HK-2 (cell line): ENCODE results near the gene ARHGAP24.
"Not testable (repeated sequence)": the region's sequence is repeated elsewhere in the genome, so short reads cannot be mapped to it uniquely, and the experiment has no call there.

Source experiments
- DNase-seq: peaks from one replicate; pipeline ENCODE4 v3.0.0-alpha.2; 2018; ENCODE audit not compliant: unreplicated experiment

The ARHGAP24 gene

DNA sequence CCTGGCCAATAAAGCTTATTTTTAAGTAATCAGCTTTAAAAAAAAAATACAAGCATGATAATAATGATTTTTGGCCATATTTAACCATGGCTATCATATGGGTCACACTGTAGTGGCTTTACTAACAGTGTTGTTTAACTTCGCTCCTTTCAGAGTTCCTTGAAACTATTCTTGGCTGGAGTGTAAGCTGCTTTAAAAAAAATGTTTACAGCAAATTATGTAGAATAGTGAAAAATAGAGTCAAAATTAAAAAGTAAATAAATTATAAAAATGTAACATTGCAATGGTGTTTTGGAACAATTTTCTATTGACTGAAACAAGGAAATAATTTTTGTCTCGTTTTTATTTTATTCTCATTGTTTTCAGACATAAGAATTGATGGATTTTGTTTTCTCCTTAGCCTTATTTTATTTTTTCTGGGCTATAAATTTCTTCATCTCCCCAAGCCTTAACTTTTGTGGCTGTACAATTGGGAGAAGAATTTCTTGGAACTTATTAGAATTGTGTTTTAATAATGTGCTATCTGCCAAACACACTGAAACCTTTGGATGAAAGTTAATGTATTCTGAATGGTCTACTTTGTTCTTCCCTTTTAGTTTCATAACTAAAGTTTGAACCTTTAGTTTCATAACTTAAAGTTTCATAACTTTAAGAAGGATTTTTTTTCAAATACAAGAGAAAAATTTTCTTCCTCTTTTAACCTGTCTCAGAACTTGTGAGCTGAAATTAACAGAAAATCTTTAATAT lies 182.0 kb downstream of the ARHGAP24 start:
- no peak for DNase-seq

DNA sequence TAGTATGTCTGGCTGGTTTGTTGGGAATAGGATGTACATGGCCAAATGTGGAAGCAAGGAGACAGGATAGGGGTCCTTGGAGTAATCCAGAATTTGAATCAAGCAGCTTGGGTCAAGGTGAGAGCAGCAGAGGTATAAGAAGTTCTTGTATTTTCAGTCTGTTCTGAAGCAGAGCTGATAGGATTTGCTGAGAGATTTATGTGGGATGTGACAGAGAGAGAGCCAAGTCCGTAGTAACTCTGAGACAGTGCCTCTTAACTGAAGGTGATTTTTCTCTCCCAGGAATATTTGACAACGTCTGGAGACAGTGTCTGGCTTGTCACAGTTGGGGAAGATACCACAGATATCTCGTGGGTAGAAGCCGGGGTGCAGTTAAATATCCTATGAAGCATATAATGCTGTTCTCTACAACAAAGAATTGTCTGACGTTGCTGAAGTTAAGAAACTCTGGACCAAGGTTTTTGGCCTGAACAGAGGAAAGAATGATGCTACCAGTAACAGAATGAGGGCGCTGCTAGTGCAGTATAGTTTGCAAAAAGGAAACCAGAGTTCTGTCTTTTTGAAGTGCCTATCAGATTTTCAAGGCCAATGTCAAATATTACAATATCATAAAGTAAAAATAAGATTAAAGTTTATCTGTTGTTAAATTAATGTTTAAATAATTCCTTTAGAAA lies 184.0 kb downstream of the ARHGAP24 start:
- no peak for DNase-seq

DNA sequence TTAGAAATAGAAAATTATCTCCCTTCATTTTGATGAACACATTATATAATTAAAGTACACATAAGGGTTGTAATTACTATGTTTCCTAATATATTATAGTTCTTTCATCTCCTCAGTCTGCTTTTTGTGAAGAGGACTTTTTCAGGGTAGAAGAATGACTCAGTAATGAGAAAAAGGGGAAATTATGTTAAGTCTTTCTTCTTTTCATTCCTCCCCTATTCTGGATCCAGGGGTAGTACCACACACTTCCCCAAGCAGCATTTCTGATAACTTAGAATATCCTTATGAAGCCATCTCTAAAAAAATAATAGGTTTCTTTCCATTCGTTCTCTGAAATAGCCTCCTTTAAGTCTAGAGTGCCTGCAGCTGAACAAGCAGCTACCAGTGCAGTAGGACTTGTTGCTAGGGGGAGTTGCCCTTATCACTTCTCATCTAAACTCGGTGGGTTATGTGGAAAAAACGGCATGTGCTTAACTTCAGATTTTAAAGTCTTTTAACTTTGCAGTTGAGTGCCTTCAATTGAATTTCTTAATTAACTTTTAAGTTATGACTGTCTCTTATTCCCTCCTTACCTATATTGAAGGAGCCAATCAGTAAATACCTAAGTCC lies 184.8 kb downstream of the ARHGAP24 start:
- no peak for DNase-seq

DNA sequence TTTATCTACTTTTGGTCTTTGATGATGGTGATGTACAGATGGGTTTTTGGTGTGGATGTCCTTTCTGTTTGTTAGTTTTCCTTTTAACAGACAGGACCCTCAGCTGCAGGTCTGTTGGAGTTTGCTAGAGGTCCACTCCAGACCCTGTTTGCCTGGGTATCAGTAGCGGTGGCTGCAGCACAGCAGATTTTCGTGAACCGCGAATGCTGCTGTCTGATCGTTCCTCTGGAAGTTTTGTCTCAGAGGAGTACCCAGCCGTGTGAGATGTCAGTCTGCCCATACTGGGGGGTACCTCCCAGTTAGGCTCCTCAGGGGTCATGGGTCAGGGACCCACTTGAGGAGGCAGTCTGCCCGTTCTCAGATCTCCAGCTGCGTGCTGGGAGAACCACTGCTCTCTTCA lies 191.7 kb downstream of the ARHGAP24 start:
- not testable (repeated sequence) for DNase-seq

DNA sequence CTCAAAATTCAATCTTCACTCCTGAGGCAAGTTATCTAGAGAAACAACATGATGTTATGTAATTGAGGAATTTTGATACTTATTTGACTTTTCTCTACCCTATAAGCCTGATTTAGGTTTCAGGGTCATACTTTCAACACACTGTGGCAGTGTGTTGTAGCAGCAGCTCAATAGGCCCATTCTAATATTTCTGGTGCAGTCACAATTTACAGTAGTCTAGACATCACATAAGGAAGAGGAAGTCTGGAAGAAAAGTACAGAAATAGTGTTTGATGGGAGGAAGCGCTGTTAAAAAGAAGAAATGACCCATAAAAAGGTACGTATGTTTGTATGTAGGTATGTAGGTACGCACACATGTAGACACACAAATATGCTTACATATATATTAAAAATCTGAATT lies 194.3 kb downstream of the ARHGAP24 start:
- DNase-seq, result no peak

DNA sequence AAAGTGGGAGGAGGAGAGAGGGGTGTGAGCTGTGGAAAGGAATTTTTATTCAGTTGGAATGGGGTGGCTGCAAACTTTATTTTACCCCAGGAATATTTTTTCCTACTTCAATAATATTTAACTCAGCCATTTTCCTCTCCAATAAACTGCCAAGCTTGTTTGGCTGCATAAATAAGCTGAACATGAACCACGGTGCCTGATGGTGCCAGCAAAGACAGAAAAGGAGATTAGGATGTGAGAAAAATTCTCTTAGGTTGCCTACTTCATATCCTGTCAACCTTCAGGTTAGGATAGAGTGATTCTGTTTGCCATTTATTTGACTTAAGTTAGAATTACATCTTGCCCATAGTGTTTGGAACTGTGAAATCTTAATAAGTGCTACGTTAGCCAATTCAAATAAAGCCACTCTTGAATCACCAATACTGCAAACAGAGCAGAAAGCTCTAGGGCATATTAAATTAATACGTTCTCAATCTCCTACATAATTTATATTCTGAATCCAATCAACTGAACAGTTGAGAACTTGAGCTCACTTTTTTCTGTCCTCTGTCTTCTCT lies 195.1 kb downstream of the ARHGAP24 start:
- DNase-seq, result no peak

DNA sequence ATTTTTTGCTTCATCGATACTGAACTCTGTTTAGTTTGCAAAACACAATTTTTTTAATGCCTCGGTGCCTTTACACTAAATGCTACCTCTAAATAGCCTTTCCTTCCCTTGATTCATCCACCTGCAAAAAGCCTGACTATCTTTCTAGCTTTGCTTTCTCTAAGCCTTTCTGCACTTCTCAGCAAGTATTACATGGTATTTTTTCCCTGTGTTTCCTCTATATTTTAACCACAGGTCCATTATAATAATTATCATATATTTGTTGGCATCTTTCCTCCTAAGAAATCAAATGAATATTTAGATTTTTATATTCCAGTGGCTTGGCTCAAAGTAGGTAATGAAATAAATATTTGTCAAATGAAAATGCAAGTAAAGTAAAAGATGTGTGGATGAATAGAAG lies 196.2 kb downstream of the ARHGAP24 start:
- no peak for DNase-seq

DNA sequence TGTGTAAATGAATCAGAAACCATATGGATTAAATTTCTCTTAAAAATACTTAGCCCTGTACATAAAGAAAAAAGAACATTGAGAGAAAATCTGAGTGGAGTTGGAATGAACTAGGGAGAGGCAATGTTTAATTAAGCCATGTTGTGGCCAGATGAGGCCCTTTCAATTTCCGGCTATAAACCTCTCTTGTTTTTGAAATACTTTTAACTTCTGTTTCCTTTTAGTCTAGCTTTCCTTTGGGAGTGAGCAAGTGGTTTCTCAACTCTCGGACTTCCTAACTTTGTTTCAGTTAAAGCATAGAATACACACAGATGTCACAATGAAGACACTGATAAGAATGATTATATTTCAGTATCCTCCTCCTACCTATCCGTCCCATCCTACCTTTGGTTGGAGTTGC lies 197.2 kb downstream of the ARHGAP24 start:
- DNase-seq, result no peak

DNA sequence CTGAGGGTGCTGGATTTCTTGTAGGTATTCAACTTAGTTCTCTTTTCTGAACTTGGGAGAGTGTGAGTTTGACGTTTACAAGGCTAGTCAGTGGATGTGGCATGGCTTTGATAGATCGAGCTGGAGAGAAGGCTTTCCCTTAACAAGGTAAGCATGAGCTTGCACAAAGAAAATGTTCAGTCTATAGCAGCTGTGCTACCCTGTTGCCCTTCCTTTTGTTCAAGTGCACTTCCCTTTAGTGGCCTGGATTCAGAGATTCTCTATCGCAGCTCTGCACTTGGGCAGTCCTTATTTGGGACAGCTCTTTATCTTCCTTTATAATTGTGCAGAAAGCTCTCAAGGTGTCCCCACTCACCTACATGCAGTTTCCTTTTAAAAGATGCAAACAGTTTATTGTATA lies 198.0 kb downstream of the ARHGAP24 start:
- no peak for DNase-seq

DNA sequence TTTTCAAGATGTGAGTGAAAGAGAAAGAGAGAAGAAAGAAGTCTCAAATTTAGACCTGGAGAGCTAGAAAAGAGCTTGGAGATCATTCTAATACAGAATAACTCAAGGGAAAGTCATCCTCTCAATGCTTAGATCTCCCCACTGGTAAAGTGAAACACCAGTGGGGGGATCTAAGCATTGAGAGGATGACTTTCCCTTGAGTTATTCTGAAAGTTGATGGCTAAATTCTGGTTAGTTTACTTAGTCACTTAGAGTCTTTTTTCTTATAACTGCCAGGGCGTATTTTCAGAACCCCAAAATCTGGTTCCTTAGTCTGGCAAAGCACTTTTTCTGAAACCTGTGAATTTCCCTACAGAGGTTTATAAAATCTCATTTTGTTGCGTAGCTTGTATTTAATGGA lies 198.6 kb downstream of the ARHGAP24 start:
- DNase-seq, result no peak

DNA sequence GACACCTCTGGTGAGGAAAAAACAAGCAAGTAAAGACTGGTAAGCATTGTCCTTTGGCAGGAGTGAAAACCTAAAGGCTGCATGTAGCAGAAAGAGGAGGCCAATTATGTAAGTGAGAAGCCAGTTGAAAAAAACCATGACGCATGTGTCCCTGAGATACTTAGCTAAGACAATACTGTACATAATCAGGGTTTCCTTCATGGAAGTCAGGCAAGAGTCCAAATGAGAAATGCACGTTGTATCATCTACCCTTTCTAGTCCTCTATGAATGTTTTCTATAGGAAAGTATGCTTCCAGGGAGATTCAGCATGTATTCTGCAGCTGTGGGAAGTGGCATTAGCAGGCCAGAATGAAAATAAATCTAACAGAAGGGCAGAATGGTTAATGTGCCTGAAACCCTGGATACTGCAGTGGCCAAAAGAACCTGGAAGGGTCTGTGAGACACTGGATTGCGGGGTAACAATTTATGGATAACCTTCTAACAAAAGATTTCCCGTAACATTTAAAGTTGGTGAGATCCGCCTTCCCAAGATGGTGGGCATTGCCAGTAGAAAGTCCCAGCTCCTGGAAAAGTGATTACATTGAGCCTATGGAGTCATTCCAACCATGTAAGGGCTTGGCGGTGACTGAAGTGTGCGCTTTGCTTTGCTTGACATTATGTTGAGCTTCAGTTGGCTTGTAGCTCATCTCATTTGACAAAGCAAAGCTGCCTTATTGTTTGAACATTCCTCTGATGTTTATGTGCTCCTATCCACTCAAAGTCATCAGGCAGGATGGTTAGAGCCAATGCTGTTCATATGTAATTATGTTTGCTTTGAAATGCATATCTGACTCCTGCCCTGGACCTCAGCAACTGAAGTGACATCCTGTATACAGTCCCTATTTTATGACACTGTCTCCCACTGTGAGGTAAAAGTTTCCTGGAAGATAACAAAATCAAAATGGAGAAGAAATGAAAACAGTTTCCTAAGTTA lies 200.4 kb downstream of the ARHGAP24 start:
- DNase-seq, result no peak

DNA sequence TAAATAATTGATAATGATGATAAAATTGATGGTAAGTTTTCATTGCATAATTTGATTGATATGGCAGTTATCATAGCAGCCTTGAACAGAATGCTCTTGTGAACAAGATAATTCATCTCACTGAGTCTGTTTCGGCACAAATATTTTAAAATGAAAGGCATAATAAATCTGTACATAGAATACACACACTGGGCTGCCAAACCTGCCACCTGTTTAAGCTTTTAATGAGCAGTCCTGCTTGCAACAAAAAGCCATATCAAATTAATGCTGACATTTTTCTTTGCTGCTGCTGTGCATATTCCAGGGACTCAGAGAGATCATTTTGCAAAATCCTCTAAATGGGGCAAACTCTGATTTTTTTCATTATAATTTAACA lies 201.1 kb downstream of the ARHGAP24 start:
- DNase-seq, result no peak

DNA sequence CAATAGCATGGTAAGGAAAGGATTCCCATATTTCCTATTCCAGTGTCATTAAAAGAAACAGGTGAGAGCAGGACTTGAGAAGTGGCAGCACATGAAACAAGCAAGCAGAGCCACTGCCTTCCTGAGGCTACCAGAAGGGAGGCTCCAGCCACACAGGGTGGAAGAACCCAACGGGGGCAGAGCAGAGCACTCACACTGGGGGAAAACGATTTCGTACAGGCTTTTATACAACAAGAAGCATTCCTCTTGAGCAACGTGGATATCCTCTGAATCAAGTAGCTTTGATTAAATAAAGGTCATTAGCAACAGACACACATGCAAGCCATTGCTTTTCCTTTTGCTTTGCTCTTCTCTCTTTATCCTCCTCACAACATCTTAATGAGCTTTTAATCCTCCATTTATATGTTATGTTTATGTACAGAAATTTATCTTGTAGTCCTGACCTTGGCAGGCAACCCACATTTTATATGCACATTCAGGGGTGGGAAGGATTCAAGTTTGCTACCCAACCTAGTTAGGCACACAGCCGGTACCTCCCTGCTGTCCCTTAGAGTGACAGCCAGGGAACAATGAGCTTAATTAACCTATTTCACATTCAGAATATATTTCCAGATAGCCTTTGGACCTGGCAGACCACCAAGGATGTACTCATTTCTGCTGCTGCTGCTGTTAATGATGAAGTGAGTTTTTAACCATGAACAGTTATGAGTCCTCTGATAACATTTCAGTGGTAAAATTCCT lies 202.1 kb downstream of the ARHGAP24 start:
- DNase-seq, result no peak

DNA sequence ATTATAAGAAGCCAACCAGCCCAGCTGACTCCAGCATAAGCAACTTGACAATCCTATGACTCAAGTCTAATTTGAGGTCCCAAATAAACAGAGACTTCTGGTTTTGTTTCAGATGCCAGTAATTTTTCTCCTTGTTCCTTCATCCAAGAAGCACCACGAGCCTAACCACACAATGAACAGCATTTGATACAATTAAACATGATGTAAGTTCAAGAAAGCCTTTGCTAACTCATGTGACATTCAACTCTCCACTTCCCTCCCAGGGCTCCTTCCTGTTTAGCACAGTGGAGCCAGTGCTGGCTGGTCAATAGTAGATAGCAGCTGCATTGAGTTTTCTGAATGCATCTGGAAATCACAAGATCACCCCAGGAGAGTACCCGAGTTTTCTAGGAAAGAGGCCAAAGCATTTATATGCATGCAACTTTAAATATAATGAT lies 206.3 kb downstream of the ARHGAP24 start:
- no peak for DNase-seq

DNA sequence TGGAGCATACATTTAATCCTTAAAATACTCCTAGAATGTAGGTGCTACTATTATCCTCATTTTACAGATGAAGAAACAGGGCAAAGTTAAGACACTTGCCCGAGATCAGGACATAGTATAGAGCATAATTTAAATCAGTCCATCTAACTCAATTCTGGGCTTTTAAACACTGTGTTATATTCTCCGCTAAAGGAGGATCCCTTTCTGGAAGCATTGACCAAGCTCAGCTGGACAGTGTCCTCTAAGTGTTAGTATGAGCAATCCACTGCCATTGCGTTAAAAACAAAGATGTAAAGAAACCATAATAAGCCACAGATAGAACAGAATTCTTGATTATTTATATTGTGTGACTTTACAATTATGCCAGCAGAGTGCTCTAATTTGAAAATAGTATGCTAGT lies 207.0 kb downstream of the ARHGAP24 start:
- no peak for DNase-seq

DNA sequence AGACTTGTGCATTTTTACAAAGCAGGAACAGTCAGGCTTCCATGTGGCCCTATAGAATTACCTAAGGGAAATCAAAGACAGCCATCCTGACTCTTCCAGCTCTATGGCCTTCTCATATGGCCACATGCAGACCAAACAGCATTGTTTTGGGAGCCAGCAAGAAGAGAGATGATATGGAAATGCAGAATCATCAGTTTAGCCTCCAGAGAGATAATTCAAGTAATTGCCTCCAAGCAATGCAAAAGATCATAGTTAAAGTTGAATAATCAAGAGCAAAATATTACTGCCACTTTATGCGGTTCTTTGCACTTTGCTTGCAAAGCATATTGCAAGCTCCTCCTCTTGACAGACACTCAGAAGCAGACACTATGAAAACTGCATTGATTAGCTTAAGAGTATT lies 207.4 kb downstream of the ARHGAP24 start:
- DNase-seq, result no peak

DNA sequence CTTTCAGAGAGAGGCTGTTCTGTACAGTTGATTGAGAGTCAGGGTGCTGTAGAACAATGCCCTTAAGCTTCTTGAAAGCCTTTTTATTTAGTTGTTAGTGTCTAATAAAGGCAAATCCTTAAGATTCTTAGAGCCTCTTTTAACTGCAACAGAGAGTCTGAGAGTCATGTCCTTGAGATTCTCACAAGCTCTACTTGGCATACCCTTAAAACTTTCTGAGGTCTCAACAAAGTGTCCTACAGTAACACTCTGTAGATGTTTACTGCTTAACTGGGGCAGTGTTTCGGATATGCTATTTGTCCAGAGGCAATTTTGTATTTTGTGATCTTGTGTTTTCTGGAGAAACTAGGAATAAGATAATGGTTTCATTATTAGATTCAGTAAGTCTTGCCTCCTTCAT lies 209.7 kb downstream of the ARHGAP24 start:
- DNase-seq, result no peak

DNA sequence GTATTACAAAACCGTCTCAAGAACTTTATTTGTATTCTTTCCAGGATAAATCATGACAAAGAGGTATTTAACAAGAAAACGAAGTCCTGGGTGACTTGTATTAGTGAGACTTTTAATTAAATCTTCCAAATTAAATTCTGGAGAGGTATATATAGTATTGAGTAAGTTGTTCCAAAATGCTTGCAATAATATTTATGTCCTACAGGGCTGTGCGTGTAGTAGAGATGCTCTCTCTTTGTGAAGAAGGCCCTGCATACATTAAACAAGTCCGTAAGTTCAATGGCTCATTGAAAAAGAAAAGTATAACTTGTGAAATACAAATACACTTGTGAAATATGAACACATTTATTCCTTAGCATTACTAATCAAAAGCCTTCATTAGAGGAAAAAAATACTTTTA lies 211.4 kb downstream of the ARHGAP24 start:
- DNase-seq, result no peak

DNA sequence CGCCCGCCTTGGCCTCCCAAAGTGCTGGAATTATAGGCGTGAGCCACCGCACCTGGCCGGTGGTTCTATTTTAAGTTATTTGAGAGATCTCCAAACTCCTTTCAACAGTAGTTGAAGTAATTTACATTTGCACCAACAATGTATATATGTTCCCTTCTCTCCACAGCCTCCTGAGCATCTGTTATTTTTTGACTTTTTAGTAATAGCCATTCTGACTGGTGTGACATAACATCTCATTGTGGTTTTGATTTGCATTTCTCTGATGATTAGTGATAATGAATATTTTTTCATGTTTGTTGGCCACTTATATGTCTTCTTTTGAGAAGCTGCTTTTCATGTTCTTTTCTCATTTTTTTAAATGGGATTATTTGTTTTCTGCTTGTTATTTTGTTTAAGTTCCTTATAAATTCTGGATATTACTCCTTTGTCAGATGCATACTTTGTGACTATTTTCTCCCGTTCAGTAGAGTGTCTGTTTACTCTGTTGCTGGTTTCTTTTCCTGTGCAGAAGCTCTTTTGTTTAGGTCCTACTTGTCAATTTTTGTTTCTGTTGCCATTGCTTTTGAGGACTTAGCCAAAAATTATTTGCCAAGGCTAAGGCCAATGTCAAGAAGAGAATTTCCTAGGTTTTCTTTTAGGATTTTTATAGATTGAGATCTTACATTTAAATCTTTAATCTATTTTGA lies 213.2 kb downstream of the ARHGAP24 start:
- no peak for DNase-seq

DNA sequence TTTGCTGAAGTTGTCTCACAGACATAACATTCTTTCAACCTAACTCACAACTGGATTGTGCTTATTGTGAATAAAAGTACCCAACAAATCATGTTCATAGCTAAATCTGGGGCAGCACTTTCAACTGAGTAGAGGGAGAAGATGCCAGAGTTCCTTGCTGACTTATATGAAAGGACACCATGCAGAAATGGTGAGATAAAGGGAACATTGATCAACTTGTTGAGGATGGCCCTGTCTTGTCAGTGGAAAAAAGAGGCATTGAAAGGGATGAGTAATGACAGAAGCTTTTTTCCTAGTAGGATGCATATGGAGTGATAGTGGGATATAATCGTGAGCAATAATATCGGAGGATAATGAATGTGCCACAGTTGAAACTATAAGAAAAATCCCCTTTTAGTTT lies 221.7 kb downstream of the ARHGAP24 start:
- DNase-seq, result no peak
